Measurements from ENCODE around the gene PRKG1.
"Not testable (repeated sequence)": the region's sequence is repeated elsewhere in the genome, so short reads cannot be mapped to it uniquely, and the experiment has no call there.

The PRKG1 gene

DNA sequence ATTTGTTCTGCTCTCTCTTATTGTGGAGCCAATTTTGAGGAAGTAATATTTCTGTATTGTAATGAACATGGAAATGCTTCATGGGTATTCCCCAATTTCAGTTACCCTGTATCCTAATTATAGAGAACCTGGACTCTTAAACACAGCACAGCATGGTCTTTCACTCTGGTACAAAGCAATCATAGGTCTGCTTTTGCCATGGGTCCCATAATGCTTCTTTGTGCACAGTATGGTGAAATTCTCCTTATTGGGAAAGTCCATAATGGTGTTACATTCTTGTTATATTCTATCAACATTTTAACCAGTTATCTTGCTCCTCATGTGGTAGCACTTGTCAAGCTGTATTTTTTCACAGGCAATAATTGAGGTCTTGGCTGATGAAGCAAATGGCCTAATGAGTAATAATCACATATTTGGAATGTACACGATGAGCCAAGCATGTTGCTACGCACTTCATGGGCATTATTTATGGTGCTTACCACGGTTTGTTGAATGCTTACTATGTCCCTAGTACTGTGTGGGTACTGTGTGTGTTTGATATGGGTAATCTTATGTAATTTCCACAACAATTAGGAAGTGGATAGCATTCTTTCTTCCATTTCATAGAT lies 42.9 kb downstream of the PRKG1 start:
- no peak for DNase-seq (ENCODE audit: low read depth)

DNA sequence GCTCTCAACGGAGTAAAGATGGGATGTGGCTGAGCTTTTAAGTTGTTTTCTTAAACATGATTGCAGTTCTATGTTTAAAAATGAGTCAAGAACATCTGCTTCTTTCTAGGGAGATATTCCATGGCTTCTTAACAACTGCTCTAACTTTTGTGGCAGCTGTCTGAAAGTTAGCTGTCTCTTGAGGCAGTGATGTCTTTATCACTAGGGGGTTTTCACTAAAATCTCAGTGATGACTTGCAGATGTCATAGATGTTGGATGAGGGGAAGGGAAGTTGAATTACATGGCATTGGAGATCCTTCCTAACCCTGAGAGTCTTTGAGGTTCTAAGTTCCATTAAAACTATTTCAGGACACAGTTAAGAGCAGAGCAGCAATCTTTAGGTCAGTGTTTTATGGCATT lies 43.5 kb downstream of the PRKG1 start:
- DNase-seq (ENCODE audit: low read depth), result peak; percentile 23

DNA sequence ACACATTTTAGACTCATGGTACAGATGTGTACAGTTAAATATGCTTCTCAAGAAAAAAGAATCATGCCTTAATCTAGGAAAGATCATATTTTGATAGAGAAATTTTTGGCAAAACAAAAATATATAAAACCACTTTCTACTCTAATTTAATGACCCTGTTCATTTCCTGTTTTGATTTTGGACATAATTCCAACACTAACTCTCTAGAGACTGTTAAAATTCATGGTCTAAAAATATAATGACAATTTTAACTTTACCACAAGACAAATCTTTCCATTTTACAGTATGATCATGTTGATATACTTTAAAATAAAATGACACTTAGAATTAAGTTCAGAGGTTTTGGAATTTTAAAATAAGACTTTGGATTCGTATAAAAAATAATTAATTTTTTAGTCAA lies 45.2 kb downstream of the PRKG1 start:
- no peak for DNase-seq (ENCODE audit: low read depth)

DNA sequence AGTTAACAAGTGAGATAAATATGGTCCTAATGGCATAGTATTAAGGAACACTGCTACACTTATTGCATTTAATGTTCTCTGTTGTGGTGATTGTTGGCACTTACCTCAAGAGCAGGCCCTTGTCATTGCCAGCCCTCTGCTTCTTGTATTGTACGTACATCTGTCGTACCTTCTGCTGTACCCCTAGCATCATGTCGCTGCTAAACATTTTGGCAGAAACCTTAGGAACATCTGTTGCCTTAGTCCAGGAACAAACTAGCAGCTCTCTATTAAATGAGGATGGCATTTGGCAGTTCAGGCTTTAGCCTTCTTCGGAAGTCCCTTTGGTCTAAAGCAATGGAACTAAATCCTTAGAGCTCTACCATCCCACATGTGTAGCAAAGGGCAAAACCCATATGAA lies 47.6 kb downstream of the PRKG1 start:
- DNase-seq (ENCODE audit: low read depth), result no peak

DNA sequence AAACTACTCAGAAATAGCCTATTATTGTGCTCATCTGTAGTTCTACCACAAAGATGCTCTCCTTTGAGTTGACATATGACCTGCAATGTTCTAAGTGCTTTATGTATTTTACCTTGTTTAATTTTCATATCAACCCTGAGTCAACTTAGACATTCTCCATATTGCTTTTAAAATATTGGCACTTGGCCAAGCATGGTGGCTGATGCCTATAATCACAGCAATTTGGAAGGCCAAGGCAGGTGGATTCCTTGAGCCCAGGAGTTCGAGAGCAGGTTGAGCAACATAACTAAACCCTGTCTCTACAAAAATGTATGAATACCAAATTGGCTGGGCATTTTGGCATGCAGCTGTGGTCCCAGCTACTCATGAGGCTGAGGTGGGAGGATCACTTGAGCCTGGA lies 50.6 kb downstream of the PRKG1 start:
- DNase-seq (ENCODE audit: low read depth), result no peak

DNA sequence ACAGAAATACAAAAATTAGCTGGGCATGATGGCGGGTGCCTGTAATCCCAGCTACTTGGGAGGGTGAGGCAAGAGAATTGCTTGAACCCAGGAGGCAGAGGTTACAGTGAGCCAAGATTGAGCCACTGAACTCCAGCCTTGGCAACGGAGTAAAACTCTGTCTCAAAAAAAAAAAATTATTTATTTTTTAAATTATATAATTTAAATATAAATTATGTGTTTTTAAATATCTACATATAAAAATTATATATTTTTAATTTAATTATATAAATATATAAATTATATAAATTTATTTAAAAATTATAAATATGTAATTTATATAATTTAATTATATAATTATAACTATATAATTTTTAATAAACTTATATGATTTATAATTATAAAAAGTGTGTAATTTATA lies 51.2 kb downstream of the PRKG1 start:
- DNase-seq (ENCODE audit: low read depth), result no peak

DNA sequence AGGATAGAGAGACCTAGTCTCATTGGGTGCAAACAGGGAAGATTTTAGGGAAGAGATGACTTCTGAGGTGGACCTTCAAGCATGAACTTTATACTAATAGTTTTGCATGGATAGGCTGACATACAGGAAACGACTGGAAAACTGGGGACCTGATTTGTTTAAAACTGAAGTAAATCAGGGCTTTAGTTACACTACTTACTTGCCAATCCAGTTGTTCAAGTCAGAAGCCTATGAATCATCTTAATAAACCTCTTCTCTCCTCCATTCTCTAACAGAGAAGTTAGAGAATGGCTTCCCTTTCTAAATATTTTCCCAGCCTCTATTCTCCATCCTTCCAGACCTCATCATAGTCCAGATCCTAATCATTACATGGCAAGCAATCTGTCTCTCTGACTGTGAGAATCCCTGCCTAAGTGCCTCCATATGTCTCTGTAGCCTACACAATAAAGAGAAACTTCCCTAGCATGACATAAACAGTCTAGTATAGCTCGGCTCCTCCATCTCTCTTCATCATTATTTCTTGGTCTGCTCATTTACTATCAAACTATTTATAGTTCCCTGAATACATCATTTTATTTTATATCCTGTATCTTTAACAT lies 55.8 kb downstream of the PRKG1 start:
- no peak for DNase-seq (ENCODE audit: low read depth)

DNA sequence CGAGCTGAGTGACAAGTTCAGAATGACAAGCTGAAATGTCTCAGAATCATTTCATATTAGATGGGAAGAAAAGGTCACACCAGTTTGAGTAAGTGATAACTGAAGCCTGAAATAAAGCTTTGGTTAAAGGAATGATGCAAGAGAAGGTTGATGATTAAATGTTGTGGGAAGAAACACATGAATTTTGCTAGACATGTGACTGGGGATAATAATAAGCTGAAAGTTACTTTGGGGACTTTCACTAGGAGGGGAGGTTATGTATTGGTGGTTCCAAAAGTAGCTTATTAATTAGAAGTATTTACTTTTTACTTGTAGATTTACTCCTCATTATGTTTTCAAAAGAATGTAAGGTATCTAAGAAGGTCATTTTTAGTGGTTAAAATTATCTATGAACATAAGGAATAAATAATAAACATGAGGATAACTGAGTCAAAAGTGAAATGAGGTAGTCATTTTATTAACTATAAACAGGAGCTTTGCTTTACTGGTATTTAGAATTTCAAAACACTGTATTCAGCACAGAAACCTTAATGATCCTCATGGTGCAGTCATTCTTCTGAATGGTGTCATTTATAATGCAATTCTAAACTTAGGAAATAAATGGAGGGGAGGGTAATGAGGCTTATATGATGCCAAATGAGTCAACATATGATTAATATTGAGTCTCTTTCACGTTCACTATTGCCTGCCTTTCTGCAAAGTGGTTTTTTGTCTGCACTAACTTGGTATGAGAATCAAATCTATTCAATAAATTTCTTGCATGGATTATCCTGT lies 63.7 kb downstream of the PRKG1 start:
- DNase-seq (ENCODE audit: low read depth), result peak; percentile 45

DNA sequence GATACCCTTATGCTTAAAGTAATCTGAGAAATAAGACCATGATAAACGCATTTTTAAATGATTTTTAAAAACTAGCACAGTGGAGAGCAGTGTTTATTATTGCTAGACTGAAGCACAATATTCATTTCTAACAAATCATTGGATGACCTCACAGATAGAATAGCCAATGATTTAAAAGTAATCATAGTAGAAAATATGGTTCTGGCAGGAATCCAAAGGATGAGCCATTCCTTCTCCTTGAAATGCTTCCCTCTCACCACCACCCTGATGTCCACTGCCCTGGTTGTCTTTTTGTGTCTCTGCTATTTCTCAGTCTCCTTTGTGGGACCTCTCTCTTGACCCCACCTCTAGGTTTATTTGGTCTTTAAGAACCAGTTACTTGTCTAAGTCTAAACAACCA lies 64.9 kb downstream of the PRKG1 start:
- no peak for DNase-seq (ENCODE audit: low read depth)

DNA sequence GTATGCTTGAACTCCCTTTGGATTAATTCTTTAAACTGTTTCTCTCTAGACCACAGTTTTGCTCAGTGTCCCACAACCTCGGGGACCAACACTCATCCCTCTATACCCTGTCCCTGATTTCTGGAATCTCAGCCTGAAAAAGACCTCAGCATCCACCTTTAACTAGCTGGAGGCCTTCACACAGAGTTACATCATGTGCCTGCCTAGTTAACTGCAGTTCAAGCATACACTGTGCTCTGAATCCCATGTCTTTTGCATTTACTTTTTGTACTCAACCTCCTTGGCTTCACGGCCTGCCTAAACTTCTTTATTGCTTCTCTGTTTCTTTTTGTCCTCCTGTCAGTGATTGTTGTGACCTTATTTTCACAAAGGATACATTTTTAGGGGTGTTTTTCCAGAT lies 66.7 kb downstream of the PRKG1 start:
- no peak for DNase-seq (ENCODE audit: low read depth)

DNA sequence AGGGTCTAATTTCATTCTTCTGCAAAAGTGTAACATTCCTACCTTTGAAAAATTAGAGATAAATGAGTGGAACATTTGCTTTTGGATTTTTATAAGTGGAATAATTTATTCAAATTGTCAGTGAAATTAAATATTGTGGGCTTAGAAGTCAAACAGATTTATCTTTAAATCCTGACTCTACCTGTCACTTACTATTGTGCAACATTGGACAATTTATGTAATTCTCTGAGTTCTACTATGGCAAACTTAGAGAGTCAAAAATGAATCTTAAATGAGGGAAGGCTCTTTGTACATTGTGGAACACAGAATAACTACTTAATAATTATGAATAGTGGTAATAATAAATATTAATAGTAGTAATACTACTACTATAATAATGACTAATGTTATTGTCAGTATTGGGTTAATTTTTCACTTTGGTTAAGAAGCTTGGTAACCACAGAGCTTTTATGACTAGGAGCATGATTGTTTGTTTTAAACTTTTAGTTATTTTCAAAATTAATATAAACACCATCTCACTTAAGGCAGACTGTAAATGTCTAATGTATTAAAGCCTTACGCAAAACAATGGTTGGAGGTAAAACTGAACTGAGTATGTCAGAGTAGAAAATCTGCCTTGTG lies 70.0 kb downstream of the PRKG1 start:
- DNase-seq (ENCODE audit: low read depth), result no peak

DNA sequence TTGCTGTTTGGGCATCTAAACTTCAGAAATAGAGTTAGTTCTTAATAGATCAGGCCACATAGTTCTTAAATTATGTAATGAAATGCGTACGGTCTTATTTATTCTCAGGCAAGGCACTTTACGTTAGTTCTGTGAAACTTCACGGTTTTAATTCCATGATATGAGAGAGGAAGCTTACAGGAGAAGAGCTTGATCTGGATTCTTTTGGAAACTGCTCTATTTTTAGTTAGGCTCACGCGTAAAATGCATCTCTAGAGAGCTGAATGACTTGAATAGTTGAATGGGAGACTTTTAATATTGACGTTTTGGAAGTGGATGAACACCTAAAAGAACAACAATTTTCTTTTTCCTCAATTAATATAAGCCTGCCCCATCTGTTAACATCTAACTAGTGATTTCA lies 71.1 kb downstream of the PRKG1 start:
- DNase-seq (ENCODE audit: low read depth), result no peak

DNA sequence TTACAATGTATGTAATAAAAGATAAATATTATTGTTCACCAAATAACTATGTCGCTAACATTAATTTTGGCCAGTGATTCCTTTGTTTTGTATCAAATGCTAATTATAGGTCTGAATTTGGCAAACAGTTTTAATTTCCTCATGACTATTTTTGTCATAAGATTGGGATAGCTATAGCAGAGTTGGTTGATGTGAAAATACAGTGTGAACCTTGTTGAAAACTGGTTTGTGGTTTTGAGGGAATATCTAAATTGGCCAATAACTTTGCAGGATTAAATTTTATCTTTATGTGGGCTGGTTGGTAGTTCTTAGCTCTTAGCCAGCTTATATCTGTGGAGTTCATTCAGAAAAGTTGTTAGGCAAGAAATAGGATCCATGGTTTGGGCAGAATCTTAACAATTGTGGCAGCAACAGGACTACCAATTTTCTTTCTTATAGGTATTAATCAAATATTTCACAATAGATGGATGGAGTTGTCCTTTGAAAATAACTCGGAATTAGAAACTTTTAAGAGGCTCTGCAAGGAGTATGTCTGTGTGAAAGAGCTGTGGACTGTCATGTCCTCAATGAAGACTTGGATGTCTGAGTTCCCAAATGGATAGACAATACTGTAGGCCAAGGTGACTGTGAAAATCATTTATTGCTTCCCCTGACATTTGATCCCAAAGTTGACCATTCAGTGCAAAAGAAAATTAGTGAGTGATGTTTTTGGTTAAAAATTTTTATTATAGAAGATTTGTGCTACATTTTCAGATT lies 73.5 kb downstream of the PRKG1 start:
- no peak for DNase-seq (ENCODE audit: low read depth)

DNA sequence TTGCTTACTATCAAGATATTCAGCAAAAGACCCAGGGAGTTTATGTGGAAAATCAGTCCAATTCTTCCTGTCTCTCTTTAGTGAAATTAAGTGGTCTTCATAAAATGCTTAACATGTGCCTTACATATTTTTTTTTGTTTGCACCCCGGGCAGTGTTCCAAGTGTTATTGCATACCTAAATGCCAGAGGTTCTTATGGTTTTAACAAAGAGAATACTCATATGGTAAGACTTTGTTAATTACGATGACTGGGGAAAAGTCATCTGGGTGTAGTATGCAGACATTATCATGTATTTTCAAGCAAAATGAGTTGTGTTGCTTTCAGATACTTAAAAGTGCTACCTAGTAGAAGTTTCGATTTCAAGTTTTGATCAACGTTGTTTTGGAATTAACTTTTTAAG lies 82.6 kb downstream of the PRKG1 start:
- no peak for DNase-seq (ENCODE audit: low read depth)

DNA sequence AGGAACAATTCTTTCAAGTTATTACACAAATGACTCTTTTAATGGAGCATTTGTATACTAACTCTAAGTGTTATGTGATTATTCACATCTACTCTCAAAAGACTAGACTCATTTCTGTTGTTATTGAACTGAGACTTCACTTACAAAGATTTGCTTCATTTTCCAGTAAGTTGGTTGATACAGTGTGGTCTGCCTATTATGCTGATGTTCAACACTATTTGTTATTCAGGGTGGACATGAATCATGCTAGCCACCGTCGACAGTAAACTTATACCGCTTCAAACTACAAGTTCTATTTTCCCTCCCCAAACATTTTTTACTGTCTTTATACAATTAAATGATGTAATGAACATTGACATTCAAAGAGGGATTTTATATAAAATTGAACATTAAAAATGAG lies 84.5 kb downstream of the PRKG1 start:
- DNase-seq (ENCODE audit: low read depth), result no peak

DNA sequence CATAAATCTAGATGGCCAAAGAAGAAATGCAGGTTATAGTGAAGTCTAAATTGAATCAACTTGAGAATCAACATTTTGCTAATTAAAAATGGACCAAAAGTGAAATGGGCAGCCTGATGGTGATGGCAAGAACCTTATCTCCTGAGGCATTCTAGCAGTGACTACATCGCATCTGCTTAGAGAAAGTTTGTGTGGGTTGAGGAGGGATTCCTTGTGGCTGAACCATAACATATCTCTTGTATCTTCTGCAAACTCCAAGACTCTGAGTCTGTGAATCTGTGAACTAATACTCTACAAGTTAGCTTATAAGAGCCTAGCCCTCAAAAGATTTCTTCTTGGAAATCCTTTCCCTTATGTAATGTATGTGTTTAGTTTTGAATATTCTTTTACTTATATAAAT lies 85.6 kb downstream of the PRKG1 start:
- DNase-seq (ENCODE audit: low read depth), result no peak

DNA sequence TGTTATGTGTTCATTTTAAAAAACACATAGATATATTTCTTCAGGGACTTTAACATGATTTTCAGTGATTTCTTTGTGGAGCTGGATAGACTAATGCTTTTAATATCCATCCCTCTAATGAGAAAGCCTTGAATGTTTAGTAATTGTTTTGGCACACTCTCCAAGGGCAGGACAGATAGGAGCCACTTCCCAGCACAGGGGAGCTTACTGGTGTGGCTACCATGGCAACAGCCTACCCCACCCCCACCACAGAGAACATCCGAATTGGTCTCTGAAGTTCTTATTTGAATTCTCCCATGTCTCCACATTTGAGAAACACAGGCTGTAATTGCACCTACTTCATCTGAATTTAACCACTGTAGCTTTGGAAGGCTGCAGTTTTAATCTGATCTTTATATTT lies 87.7 kb downstream of the PRKG1 start:
- DNase-seq (ENCODE audit: low read depth), result no peak

DNA sequence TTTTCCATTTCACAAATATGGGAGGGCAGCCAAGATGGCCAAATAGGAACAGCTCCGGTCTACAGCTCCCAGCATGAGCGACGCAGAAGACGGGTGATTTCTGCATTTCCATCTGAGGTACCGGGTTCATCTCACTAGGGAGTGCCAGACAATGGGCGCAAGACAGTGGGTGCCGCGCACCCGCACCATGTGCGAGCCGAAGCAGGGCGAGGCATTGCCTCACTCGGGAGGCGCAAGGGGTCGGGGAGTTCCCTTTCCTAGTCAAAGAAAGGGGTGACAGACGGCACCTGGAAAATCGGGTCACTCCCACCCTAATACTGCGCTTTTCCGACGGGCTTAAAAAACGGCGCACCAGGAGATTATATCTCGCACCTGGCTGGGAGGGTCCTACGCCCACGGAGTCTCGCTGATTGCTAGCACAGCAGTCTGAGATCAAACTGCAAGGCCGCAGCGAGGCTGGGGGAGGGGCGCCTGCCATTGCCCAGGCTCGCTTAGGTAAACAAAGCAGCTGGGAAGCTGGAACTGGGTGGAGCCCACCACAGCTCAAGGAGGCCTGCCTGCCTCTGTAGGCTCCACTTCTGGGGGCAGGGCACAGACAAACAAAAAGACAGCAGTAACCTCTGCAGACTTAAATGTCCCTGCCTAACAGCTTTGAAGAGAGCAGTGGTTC lies 89.2 kb downstream of the PRKG1 start:
- DNase-seq (ENCODE audit: low read depth), result not testable (repeated sequence)

DNA sequence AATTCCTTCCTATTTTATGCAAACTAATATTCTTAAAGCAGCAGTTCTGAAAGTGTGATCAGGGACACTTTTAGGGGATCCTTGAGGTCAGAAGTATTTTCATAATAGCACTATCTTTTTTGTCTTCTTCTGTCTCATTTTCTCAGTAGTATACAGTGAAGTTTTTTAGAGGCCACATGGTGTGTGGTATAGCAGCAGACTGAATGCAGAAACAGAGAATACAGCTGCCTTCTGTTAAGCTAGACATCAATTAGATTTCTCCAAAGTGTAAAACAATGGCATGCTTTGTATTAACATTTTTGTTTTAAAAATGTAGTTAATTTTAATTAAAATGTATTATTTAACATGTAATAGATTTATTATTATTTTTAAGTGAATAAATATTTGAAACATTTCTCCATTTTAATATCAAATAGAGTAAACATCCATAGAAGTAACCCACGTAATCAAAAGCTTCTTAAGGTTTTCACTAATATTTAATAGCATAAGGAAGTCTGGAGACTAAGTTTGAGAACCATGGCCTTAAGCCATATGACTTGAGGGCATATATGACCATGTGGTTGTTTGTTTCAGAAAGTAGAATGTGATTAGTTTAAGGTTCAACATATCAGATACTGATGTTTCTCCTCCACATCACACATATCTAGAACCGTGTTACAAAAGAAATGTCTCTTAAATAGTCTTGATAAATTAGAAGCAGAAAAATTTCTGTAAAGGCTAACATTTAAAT lies 94.0 kb downstream of the PRKG1 start:
- DNase-seq (ENCODE audit: low read depth), result no peak

DNA sequence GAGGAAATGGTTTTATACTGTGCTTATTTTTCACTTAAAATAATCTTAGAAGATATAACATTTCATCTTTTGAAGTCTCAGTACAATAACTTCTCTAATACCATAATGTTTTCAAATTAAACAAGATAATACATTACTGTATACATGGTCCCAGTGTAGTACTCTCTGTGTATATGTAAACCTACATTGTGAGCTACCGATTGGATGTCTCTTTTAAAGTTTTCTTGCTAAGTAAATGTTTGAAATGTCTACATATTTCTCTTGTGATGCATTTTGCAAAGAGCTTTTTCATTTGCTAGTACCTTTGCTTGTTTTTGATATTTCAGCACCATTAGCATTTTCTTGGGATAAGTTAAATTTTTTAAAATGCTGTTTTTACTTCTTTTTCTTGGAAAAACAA lies 94.8 kb downstream of the PRKG1 start:
- DNase-seq (ENCODE audit: low read depth), result no peak
